Aorta (tissue), 5 donors: ENCODE data around the gene RGR. TPM values are rescaled to one million over a fixed set of nuclear protein-coding genes. Genes with fewer than 3 reads are reported as not detected.

Experiments used
- ATAC-seq: fragments of 200-7000 bp; cut with Tn5 transposase; one replicate; pipeline ENCODE4 v1.9.1; 2022; ENCODE audit warnings: moderate library complexity; ENCODE audit not compliant: low FRiP score
- DNase-seq, 2 donors: peaks; one replicate each; pipeline ENCODE4 v3.0.0-alpha.2; 2020
- H3K27ac ChIP-seq, 2 donors: one replicate each; pipeline ENCODE4 v1.5.1; 2013; ENCODE audit warnings: low read length in 2 of 2, mild to moderate bottlenecking in 2 of 2, moderate library complexity in 2 of 2, control low read depth in 1 of 2, inconsistent platforms in 1 of 2, low read depth in 1 of 2
- H3K27me3 ChIP-seq, 2 donors: one replicate each; pipeline ENCODE4 v1.6.1; 2013; ENCODE audit warnings: control low read depth in 1 of 2, low read length in 1 of 2, mild to moderate bottlenecking in 1 of 2, moderate library complexity in 1 of 2; ENCODE audit not compliant: insufficient read depth in 2 of 2, control insufficient read depth in 1 of 2
- H3K36me3 ChIP-seq, 2 donors: one replicate each; pipeline ENCODE4 v1.6.1; 2013; ENCODE audit warnings: control low read depth in 1 of 2, low read length in 1 of 2, mild to moderate bottlenecking in 1 of 2; ENCODE audit not compliant: insufficient read depth in 2 of 2, control insufficient read depth in 1 of 2
- H3K4me1 ChIP-seq, 2 donors: one replicate each; pipeline ENCODE4 v1.6.1; 2013; ENCODE audit warnings: low read length in 2 of 2, control low read depth in 1 of 2, mild to moderate bottlenecking in 1 of 2, moderate library complexity in 1 of 2; ENCODE audit not compliant: insufficient read depth in 2 of 2, control insufficient read depth in 1 of 2
- H3K4me3 ChIP-seq, 2 donors: one replicate each; pipeline ENCODE4 v1.5.1; 2013; ENCODE audit warnings: low read length in 2 of 2, control low read depth in 1 of 2, mild to moderate bottlenecking in 1 of 2
- H3K9me3 ChIP-seq: one replicate; pipeline ENCODE4 v1.6.1; 2013; ENCODE audit warnings: mild to moderate bottlenecking, low read length; ENCODE audit not compliant: control insufficient read depth
- WGBS, 2 donors: extraction: QIAGEN DNeasy Blood & Tissue Kit; methylation state at CpG; one replicate each; pipeline ENCODE4 v1.1.7; 2013; 5-methylcytosine and 5-hydroxymethylcytosine counted together
- intact Hi-C, 2 donors: fragments of 100-400 bp; cut with DNase I; formaldehyde crosslinking; loops; one replicate each; pipeline versions ENCODE4 v1.14.2 to v1.15.0; 2022
- long read RNA-seq, 2 donors: library from polyadenylated mRNA; unstranded; transcript quantifications; one replicate each; pipeline ENCODE4 v2.0.0, GENCODE V29; 2020 to 2021
- polyA plus RNA-seq, 2 donors: library from polyadenylated mRNA; stranded (reverse); fragments of 200-250 nt; gene quantifications; one replicate each; pipeline ENCODE4 v1.2.3, GENCODE V29; 2013
- total RNA-seq, 2 donors: library from RNA; stranded (reverse); fragmentation: NEBNext Ultra II Directional; extraction: Animal tissue kit (Norgen Biotek cat#: 25700); gene quantifications; one replicate each; pipeline ENCODE4 v1.2.1, GENCODE V29; 2021
- donor health status: healthy with polysubstance abuse.
- donor health status: Bipolar disorder and iron deficiency.
- donor health status: DM: no; HTN: no; CAD: no.
- donor health status: DM: no; HTN: no; CAD: no.
- donor health status: DM: yes; HTN: yes; CAD: no.

Gene RGR
- total RNA-seq, result not detected
- not detected for polyA plus RNA-seq
- long read RNA-seq, donor 1, result 0 reads
- long read RNA-seq, donor 2, result 0 reads

DNA sequence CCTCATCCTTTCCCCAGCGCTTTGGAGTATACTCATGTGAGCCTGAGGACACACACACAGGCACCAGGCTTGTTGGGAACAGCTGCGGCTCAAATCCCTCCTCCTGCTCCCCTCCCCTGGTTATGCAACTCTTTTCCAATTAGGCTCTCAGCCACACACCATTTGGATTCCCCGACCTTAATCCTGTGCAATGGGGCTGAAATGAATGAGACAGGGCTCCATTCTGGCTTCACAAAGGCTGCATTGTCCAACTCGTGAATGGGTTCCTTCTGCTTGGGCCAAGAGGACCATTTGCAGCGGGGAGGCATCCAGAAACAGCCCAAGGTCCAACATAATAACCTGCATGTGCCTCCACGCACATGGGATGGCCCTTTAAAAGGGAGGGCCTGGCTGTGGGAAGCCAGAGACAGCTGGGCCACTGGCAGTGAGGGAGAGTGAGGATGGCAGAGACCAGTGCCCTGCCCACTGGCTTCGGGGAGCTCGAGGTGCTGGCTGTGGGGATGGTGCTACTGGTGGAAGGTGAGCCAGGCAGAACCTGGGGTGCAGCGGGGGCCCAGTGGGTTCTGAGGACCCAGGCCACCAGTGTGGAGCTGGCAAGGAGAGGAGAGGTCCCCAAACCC, at the start of gene RGR:
Gene RGR, plus strand, starts transcription at position 403 of the 620 bp plus-strand sequence. Its CDS starts 38 bp downstream, at position 441.
- ATAC-seq, result peak; percentile 63
- intact Hi-C loops, result no loop called here
- H3K4me3 ChIP-seq, result no peak within 1 kb of the TSS
- H3K27me3 ChIP-seq, result no peaks in the 10 kb centered on the region
- H3K27ac ChIP-seq, result no peak within 1 kb of the TSS
- H3K9me3 ChIP-seq, result no peaks in the 10 kb centered on the region
- WGBS, 2 donors, result 51 to 59% methylated on average over 9 of the region's 9 CpGs
- DNase-seq, result no peak
- H3K36me3 ChIP-seq, result no peaks in the 10 kb centered on the region
- no peaks in the 10 kb centered on the region for H3K4me1 ChIP-seq

GRCh38 chr10:84196083-84196482, 48.8 kb upstream of the RGR start:
- Histone ChIP-seq H3K4me3 (no peak overlapping the region), H3K4me1 (no peaks in the 10 kb centered on the region), H3K9me3 (no peaks in the 10 kb centered on the region), H3K27ac (no peak overlapping the region), H3K27me3 (no peaks in the 10 kb centered on the region), H3K36me3 (no peaks in the 10 kb centered on the region)
- WGBS, 2 donors, result 24 to 34% methylated on average over 4 of the region's 4 CpGs
- no peak for ATAC-seq
- DNase-seq, result peak in 1 of 2 donors; percentile 21
- intact Hi-C loops, result no loop called here

DNA sequence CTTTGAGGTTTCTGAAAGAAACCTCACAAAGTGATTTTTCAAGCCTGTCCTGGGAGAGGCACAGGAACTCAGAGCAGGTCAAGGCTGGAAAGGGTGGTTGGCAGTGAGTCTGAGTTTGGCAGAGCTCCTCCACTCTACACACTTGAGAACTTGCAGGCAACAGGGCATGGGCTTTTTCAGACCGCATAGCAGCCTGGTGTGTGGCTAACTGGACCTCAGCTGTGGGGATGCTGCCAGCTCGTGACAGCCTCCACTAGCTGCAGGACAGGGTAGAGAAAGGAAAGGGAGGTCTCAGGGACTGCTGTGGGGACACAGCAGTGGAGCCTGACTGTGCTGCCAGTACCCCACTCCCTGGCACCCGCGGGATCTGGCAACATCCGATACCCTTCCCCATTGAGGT, 47.9 kb upstream of the RGR start:
- Histone ChIP-seq H3K4me3 (no peak overlapping the region), H3K36me3 (no peaks in the 10 kb centered on the region), H3K27ac (no peak overlapping the region), H3K27me3 (no peaks in the 10 kb centered on the region), H3K9me3 (no peaks in the 10 kb centered on the region), H3K4me1 (no peaks in the 10 kb centered on the region)
- intact Hi-C loops, result no loop called here
- ATAC-seq (peak; percentile 35), DNase-seq (peak in 1 of 2 donors; percentile 39)
- WGBS, 2 donors, result 19 to 29% methylated on average over 5 of the region's 5 CpGs

- H3K4me3 ChIP-seq, result no peak overlapping the region
- no peaks in the 10 kb centered on the region for H3K4me1 ChIP-seq
- intact Hi-C loops, result no loop called here
- ATAC-seq (no peak), DNase-seq (peak in 1 of 2 donors; percentile 33)
- 65 to 68% methylated on average over 5 of the region's 5 CpGs for WGBS, 2 donors
- H3K27me3 ChIP-seq, result no peaks in the 10 kb centered on the region
- H3K27ac ChIP-seq, result no peak overlapping the region
- no peaks in the 10 kb centered on the region for H3K9me3 ChIP-seq
- no peaks in the 10 kb centered on the region for H3K36me3 ChIP-seq
These were observed 47.2 kb upstream of the RGR start for GRCh38 chr10:84197643-84198042.

DNA sequence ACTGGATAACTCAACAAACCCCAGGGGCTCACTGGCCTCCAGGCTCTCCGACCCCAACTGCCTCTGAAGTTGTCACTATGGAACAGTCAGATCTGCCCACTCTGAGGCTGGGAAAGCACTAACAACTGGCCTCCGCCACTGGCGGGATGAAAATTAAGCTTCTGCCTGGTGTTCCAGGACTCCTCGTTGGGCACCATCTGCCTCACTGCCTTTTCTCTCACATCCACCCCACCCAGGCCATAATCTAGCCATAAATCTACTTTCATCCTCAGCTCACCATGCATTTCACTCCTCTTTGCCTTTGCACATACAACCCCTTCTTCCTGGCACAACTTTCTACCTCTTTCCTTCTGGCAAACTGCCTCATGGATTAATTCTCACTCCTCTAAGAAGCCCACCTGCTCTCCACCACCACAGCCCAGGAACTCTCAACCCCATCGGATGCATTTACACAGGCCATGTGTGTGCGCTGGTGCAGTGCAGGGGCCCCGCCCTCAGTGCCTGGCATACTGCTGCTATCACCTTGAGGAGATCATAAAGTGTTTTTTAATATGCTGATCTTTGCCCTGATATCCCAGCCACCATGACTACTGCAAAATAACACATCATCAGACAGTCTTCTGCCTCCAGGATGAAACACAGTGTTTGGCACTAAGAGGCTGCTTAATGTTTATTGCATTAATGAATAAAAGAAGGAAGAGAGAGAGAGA, 46.5 kb upstream of the RGR start:
- H3K36me3 ChIP-seq, result no peaks in the 10 kb centered on the region
- intact Hi-C loops, result no loop called here
- no peaks in the 10 kb centered on the region for H3K4me1 ChIP-seq
- H3K27me3 ChIP-seq, result no peaks in the 10 kb centered on the region
- ATAC-seq (no peak), DNase-seq (peak in 1 of 2 donors; percentile 32)
- H3K4me3 ChIP-seq, result no peak overlapping the region
- 89 to 90% methylated on average over 7 of the region's 7 CpGs for WGBS, 2 donors
- H3K9me3 ChIP-seq, result no peaks in the 10 kb centered on the region
- H3K27ac ChIP-seq, result no peak overlapping the region

GRCh38 chr10:84200537-84201243, 44.2 kb upstream of the RGR start:
- no peak for DNase-seq
- Histone ChIP-seq H3K36me3 (no peaks in the 10 kb centered on the region), H3K4me1 (no peaks in the 10 kb centered on the region), H3K27me3 (no peaks in the 10 kb centered on the region), H3K27ac (no peak overlapping the region), H3K4me3 (no peak overlapping the region), H3K9me3 (no peaks in the 10 kb centered on the region)
- no peak for ATAC-seq
- intact Hi-C loops, result no loop called here
- WGBS, 2 donors, result 78 to 82% methylated on average over 11 of the region's 11 CpGs

DNA sequence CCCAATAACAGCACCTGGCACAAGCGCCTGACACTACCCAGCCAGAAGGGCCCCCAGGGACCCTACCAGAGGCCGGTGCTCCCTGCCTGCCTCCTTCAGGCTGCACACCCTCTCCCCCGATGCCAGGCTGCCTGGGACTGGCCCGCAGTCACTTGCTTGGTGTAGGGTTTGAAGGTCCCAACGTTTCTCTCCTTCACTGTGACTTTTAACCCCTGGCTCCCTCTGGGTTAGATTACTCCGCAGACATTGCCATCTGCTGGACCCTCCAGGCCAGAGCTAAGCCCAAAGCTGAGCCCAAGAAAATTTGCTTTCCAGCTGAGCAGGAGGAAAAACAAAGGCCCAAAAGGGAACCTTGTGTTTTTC, 43.6 kb upstream of the RGR start:
- no peaks in the 10 kb centered on the region for H3K4me1 ChIP-seq
- no peak for ATAC-seq
- no peaks in the 10 kb centered on the region for H3K36me3 ChIP-seq
- peak in 1 of 2 donors; percentile 33 for DNase-seq
- H3K27me3 ChIP-seq, result no peaks in the 10 kb centered on the region
- 51 to 65% methylated on average over 6 of the region's 6 CpGs for WGBS, 2 donors
- no peak overlapping the region for H3K4me3 ChIP-seq
- no peaks in the 10 kb centered on the region for H3K9me3 ChIP-seq
- intact Hi-C loops, result no loop called here
- H3K27ac ChIP-seq, result no peak overlapping the region

DNA sequence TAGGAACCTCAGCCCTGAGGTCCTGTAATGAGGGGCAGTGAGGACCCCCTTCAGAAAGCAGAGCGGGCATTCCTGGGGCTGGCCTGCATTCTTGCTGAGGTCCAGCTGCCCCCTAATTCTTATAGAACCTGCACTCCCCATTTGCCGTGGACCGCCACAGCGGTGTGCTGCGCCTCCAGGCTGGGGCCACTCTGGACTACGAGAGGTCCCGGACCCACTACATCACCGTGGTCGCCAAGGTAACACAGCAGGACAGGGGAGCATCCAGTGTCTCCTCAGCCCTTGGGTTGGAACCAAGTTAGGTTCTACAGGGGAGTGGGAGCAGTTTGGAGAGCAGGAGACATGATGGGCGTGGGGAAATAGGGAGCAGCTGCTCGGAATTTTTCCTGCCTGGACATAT, 43.2 kb upstream of the RGR start:
- ATAC-seq, result no peak
- intact Hi-C loops, result no loop called here
- 85 to 90% methylated on average over 11 of the region's 11 CpGs for WGBS, 2 donors
- Histone ChIP-seq H3K27me3 (no peaks in the 10 kb centered on the region), H3K4me1 (no peaks in the 10 kb centered on the region), H3K27ac (no peak overlapping the region), H3K36me3 (no peaks in the 10 kb centered on the region), H3K4me3 (no peak overlapping the region), H3K9me3 (no peaks in the 10 kb centered on the region)
- peak in 1 of 2 donors; percentile 60 for DNase-seq
